Fibroblast of lung (primary cell): ENCODE measurements around the gene LELP1.

Source experiments
- CTCF ChIP-seq, 2 donors: IDR thresholded peaks in 1 of 2; conservative IDR thresholded peaks in 1 of 2; 1 replicate in 1 of 2; 2 replicates in 1 of 2; pipeline ENCODE4 v1.5.1; 2011 to 2012; ENCODE audit warnings: low read length in 2 of 2, control low read depth in 1 of 2, inconsistent platforms in 1 of 2, low read depth in 1 of 2, mild to moderate bottlenecking in 1 of 2
- EZH2 ChIP-seq: IDR thresholded peaks from 2 replicates; pipeline ENCODE4 v1.5.1; 2012; ENCODE audit warnings: low read length, control low read depth, mild to moderate bottlenecking; ENCODE audit errors: missing control alignments

GRCh38 chr1:153232553-153232952 lies 29.3 kb downstream of the LELP1 start:
- TF ChIP-seq CTCF (conservative IDR thresholded peaks at IDR 0.05 in 1 of 2, IDR thresholded peaks at IDR 0.05 in 1 of 2; ENCODE audit: low read depth in 1 of 2, low read length in 2 of 2) (no peak), EZH2 (no peak)
